Measurements from ENCODE around the gene ERBB2. TPM values are rescaled to one million over a fixed set of nuclear protein-coding genes. Genes with fewer than 3 reads are reported as not detected.

ERBB2 gene
- total RNA-seq, 1 experiment from 2014 or later = 216 TPM

DNA sequence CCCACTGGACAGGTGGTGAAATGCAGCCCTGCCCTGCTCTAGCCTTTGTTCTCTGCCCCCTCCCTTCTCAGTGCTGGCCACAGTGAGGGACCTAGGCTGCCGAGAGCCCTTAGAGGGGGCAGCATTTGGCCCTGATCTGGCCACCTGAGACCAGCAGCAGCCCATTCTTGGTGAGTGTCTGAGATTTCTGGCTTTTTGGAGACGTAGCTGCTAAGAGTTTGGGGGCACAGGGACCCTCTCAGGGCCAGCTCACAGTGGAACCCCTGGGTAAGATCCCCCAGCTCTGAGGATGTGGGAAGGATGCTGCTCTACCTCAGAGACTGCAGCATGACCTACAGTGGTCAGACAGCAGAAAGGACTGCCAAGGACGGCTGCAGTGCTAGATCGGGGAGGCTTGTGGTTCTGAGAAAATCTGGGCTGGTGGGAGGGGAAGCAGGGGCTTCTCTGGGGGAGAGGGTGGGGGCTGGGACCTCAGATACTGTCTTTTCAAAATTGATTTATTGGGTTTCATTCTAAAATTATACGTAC is 51.2 kb downstream of the ERBB2 start:
- Histone ChIP-seq H2AK5ac (ENCODE audit: insufficient read length, low read length) (no peak overlapping the region), H2BK12ac (ENCODE audit: insufficient read length, low read depth, low read length) (no peak overlapping the region), H3K56ac (ENCODE audit: insufficient read length, low read depth, low read length) (no peak overlapping the region), H3K23ac (ENCODE audit: insufficient read length, low read depth, low read length) (no peak overlapping the region), H4K20me1 (ENCODE audit: control insufficient read depth, insufficient read depth, insufficient read length) (peaks cover 2% of the 10 kb centered on the region), H2BK5ac (ENCODE audit: insufficient read length, low read length) (no peak overlapping the region), H3K4ac (ENCODE audit: low read depth, low read length) (no peak overlapping the region), H3K79me2 (ENCODE audit: insufficient read depth, low read length) (no peaks in the 10 kb centered on the region), H4K91ac (ENCODE audit: insufficient read length, low read depth, low read length) (no peak overlapping the region), H3K9ac (ENCODE audit: extremely low read depth, insufficient read length, low read length) (no peak overlapping the region), H3T11ph (ENCODE audit: low read length) (no peak overlapping the region), H2BK120ac (ENCODE audit: low read depth, low read length, poor library complexity, severe bottlenecking) (no peak overlapping the region), H3K18ac (ENCODE audit: insufficient read length, low read depth, low read length) (no peak overlapping the region), H3K4me2 (ENCODE audit: insufficient read depth, insufficient read length, low read length) (no peak overlapping the region), H4K5ac (ENCODE audit: insufficient read length, low read depth, low read length) (no peak overlapping the region), H3K9me3 (ENCODE audit: control insufficient read depth, low read depth, low read length) (no peaks in the 10 kb centered on the region), H3K4me1 (ENCODE audit: insufficient read depth, low read length) (peaks cover 2% of the 10 kb centered on the region; the same call in 1 of the 2 replicates), H3K27ac (ENCODE audit: insufficient read length, low read depth, low read length) (no peak overlapping the region), H3K14ac (ENCODE audit: insufficient read depth, low read length) (no peak overlapping the region), H3K27me3 (ENCODE audit: insufficient read depth, low read length) (no peaks in the 10 kb centered on the region), H3K23me2 (ENCODE audit: insufficient read length, low read depth, low read length, poor library complexity, severe bottlenecking) (peaks cover 3% of the 10 kb centered on the region), H4K8ac (replicated peaks; ENCODE audit: insufficient read length, low read depth, low read length) (no peak overlapping the region), H2BK20ac (ENCODE audit: low read depth, low read length, poor library complexity, severe bottlenecking) (no peak overlapping the region), H2AFZ (ENCODE audit: low read length) (no peak overlapping the region), H3K79me1 (ENCODE audit: insufficient read depth, low read depth, low read length, poor library complexity, severe bottlenecking) (no peaks in the 10 kb centered on the region), H2BK15ac (ENCODE audit: low read depth, low read length) (no peak overlapping the region)
- DNase-seq = peak; percentile 37
- peaks cover 7% of the 10 kb centered on the region for H3K27me3 Mint-ChIP-seq (ENCODE audit: low read depth)
- peaks cover 37 to 42% of the 10 kb centered on the region in 2 experiments for H3K4me1 Mint-ChIP-seq
- H3K36me3 Mint-ChIP-seq (ENCODE audit: insufficient read depth in 1 of 3, low read depth in 3 of 3) = peaks cover 3 to 18% (median 16%) of the 10 kb centered on the region in 3 experiments; a peak in 4 of 7 replicates
- TF ChIP-seq, protein P1, sequence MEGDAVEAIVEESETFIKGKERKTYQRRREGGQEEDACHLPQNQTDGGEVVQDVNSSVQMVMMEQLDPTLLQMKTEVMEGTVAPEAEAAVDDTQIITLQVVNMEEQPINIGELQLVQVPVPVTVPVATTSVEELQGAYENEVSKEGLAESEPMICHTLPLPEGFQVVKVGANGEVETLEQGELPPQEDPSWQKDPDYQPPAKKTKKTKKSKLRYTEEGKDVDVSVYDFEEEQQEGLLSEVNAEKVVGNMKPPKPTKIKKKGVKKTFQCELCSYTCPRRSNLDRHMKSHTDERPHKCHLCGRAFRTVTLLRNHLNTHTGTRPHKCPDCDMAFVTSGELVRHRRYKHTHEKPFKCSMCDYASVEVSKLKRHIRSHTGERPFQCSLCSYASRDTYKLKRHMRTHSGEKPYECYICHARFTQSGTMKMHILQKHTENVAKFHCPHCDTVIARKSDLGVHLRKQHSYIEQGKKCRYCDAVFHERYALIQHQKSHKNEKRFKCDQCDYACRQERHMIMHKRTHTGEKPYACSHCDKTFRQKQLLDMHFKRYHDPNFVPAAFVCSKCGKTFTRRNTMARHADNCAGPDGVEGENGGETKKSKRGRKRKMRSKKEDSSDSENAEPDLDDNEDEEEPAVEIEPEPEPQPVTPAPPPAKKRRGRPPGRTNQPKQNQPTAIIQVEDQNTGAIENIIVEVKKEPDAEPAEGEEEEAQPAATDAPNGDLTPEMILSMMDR (conservative IDR thresholded peaks at IDR 0.05) = no peak
- peak overlapping the region in 1 of 3 experiments; percentile 61; a peak in 2 of 7 replicates for H3K27ac Mint-ChIP-seq
- WGBS (ENCODE audit: extremely low coverage, insufficient read length, low lambda C conversion rate) = no CpG with 5 or more reads among the region's 5 CpGs
- no peak overlapping the region for H3K4me3 Mint-ChIP-seq
- H3K9me3 Mint-ChIP-seq = no peaks in the 10 kb centered on the region; a peak in 1 of 5 replicates
